Measurements from ENCODE around the gene CEMIP2.
A peak's percentile ranks its signal among the peaks of the same experiment; 100 is the strongest.

CEMIP2 gene

DNA sequence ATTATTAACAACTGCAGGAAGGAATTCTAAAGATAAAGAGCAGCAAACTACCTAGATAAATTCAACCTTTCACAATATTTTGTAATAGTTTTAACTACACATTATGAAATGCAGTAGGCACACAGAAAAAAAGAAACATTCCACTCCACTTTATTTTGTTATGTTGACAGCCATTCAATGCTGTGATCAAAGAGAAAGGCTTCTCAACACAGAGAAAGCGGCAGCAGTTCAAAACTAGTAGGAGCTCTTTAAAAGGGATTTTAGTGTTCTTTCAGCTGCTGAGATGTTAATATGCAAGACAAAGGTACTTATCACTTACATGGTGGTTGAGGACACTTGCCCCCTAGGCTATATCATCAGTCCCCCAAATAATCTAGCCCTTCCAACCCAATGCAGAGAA, 11.6 kb downstream of the CEMIP2 start:
- Histone ChIP-seq H3K27ac (ENCODE audit: low read depth, low read length) (no peak overlapping the region), H3K4me3 (ENCODE audit: low read depth, low read length) (no peak overlapping the region), H3K36me3 (ENCODE audit: control insufficient read depth in 1 of 2, insufficient read depth in 2 of 2, low read length in 2 of 2) (peaks cover 0 to 2% of the 10 kb centered on the region in 2 experiments), H2BK5ac (ENCODE audit: low read depth, low read length, poor library complexity) (no peak overlapping the region), H3K79me1 (ENCODE audit: low read length) (peaks cover 7% of the 10 kb centered on the region), H3K79me2 (ENCODE audit: control insufficient read depth, insufficient read depth, low read length, poor library complexity) (peaks cover 14% of the 10 kb centered on the region), H3K4ac (ENCODE audit: low read depth, low read length) (peak overlapping the region; percentile 91), H4K12ac (ENCODE audit: low read depth, low read length) (no peak overlapping the region), H3K23ac (ENCODE audit: low read length) (no peak overlapping the region), H4K8ac (ENCODE audit: low read depth, low read length) (peak overlapping the region; percentile 53), H3K9ac (ENCODE audit: low read length) (no peak overlapping the region), H2BK120ac (ENCODE audit: insufficient read depth, low read length, poor library complexity) (peak overlapping the region; percentile 31), H3K27me3 (ENCODE audit: insufficient read depth, low read length) (no peaks in the 10 kb centered on the region), H3K14ac (ENCODE audit: low read length) (no peak overlapping the region), H2AFZ (ENCODE audit: insufficient read depth, low read length, poor library complexity) (no peak overlapping the region), H3K18ac (ENCODE audit: low read length) (no peak overlapping the region), H4K91ac (ENCODE audit: low read depth, low read length) (no peak overlapping the region), H3K4me1 (ENCODE audit: control insufficient read depth in 1 of 2, insufficient read depth in 2 of 2, low read length in 2 of 2) (peaks cover 2 to 12% of the 10 kb centered on the region in 2 experiments), H3K4me2 (ENCODE audit: low read length) (no peak overlapping the region), H3K9me3 (ENCODE audit: insufficient read depth, low read depth, low read length) (no peaks in the 10 kb centered on the region), H2AK5ac (ENCODE audit: low read length) (no peak overlapping the region), H2BK12ac (ENCODE audit: low read length) (no peak overlapping the region)
- DNase-seq: peak in 1 of 2 donors; percentile 44
- no CpG with 5 or more reads among the region's 1 CpG for WGBS (ENCODE audit: extremely low coverage, insufficient coverage, insufficient read length)

DNA sequence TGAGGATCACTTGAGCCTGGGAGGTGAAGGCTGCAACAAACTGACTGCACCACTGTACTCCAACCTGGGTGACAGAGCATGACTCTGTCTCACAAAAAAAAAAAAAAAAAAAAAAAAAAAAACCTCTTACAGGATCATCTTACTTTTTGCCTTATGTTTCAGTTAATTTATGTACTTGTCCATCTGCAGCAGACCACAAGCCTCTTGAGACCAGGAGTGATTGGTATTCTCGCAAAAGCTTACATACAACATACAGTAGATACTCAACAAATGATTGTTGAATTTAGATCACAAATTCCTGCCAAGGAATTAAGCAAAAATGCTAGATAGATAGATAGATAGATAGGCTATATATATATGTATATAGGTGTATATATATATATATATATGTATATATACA, 12.4 kb downstream of the CEMIP2 start:
- Histone ChIP-seq H3K23ac (ENCODE audit: low read length) (no peak overlapping the region), H3K9ac (ENCODE audit: low read length) (no peak overlapping the region), H3K4me1 (ENCODE audit: control insufficient read depth in 1 of 2, insufficient read depth in 2 of 2, low read length in 2 of 2) (peaks cover 2 to 11% of the 10 kb centered on the region in 2 experiments), H3K9me3 (ENCODE audit: insufficient read depth, low read depth, low read length) (no peaks in the 10 kb centered on the region), H3K4ac (ENCODE audit: low read depth, low read length) (peak overlapping the region; percentile 86), H3K4me3 (ENCODE audit: low read depth, low read length) (no peak overlapping the region), H3K14ac (ENCODE audit: low read length) (no peak overlapping the region), H3K27ac (ENCODE audit: low read depth, low read length) (no peak overlapping the region), H2BK12ac (ENCODE audit: low read length) (no peak overlapping the region), H4K91ac (ENCODE audit: low read depth, low read length) (no peak overlapping the region), H3K18ac (ENCODE audit: low read length) (no peak overlapping the region), H3K4me2 (ENCODE audit: low read length) (no peak overlapping the region), H3K27me3 (ENCODE audit: insufficient read depth, low read length) (no peaks in the 10 kb centered on the region), H4K12ac (ENCODE audit: low read depth, low read length) (no peak overlapping the region), H2BK5ac (ENCODE audit: low read depth, low read length, poor library complexity) (no peak overlapping the region), H3K79me1 (ENCODE audit: low read length) (peaks cover 7% of the 10 kb centered on the region), H4K8ac (ENCODE audit: low read depth, low read length) (no peak overlapping the region), H3K36me3 (ENCODE audit: control insufficient read depth in 1 of 2, insufficient read depth in 2 of 2, low read length in 2 of 2) (peaks cover 0 to 2% of the 10 kb centered on the region in 2 experiments), H2BK120ac (ENCODE audit: insufficient read depth, low read length, poor library complexity) (no peak overlapping the region), H3K79me2 (ENCODE audit: control insufficient read depth, insufficient read depth, low read length, poor library complexity) (peaks cover 17% of the 10 kb centered on the region), H2AK5ac (ENCODE audit: low read length) (no peak overlapping the region), H2AFZ (ENCODE audit: insufficient read depth, low read length, poor library complexity) (no peak overlapping the region)
- WGBS (ENCODE audit: extremely low coverage, insufficient coverage, insufficient read length): no CpG with 5 or more reads among the region's 1 CpG
- DNase-seq: no peak

DNA sequence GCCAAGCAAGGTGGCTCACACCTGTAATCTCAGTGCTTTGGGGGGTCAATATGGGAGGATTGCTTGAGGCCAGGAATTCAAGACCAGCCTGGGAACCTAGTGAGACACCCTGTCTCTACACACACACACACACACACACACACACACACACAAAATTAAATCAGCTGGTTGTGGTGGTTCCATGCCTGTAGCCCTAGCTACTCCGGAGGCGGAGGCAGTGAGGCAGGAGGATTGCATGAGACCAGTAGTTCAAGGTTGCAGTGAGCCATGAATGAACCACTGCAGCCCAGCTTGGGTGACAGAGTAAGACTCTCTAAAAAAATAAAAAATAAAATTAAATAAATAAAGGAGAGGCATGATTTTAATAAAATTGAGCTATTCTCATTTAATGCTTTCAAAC, 13.1 kb downstream of the CEMIP2 start:
- WGBS (ENCODE audit: extremely low coverage, insufficient coverage, insufficient read length): no CpG with 5 or more reads among the region's 2 CpGs
- peaks cover 9% of the 10 kb centered on the region for H3K79me1 ChIP-seq (ENCODE audit: low read length)
- H3K23ac ChIP-seq (ENCODE audit: low read length): no peak overlapping the region
- H2BK12ac ChIP-seq (ENCODE audit: low read length): peak overlapping the region; percentile 89
- no peak overlapping the region for H3K18ac ChIP-seq (ENCODE audit: low read length)
- no peak overlapping the region for H3K4me2 ChIP-seq (ENCODE audit: low read length)
- no peak overlapping the region for H3K14ac ChIP-seq (ENCODE audit: low read length)
- DNase-seq: no peak
- peaks cover 2 to 5% of the 10 kb centered on the region in 2 experiments for H3K36me3 ChIP-seq (ENCODE audit: control insufficient read depth in 1 of 2, insufficient read depth in 2 of 2, low read length in 2 of 2)
- H3K27me3 ChIP-seq (ENCODE audit: insufficient read depth, low read length): no peaks in the 10 kb centered on the region
- H3K9ac ChIP-seq (ENCODE audit: low read length): no peak overlapping the region
- H4K91ac ChIP-seq (ENCODE audit: low read depth, low read length): no peak overlapping the region
- H3K4me3 ChIP-seq (ENCODE audit: low read depth, low read length): no peak overlapping the region
- no peak overlapping the region for H2BK5ac ChIP-seq (ENCODE audit: low read depth, low read length, poor library complexity)
- H2AFZ ChIP-seq (ENCODE audit: insufficient read depth, low read length, poor library complexity): no peak overlapping the region
- no peak overlapping the region for H4K12ac ChIP-seq (ENCODE audit: low read depth, low read length)
- H2BK120ac ChIP-seq (ENCODE audit: insufficient read depth, low read length, poor library complexity): no peak overlapping the region
- H3K9me3 ChIP-seq (ENCODE audit: insufficient read depth, low read depth, low read length): no peaks in the 10 kb centered on the region
- H3K4ac ChIP-seq (ENCODE audit: low read depth, low read length): peak overlapping the region; percentile 92
- no peak overlapping the region for H2AK5ac ChIP-seq (ENCODE audit: low read length)
- H4K8ac ChIP-seq (ENCODE audit: low read depth, low read length): no peak overlapping the region
- peaks cover 20% of the 10 kb centered on the region for H3K79me2 ChIP-seq (ENCODE audit: control insufficient read depth, insufficient read depth, low read length, poor library complexity)
- no peak overlapping the region for H3K27ac ChIP-seq (ENCODE audit: low read depth, low read length)
- peaks cover 2 to 10% of the 10 kb centered on the region in 2 experiments for H3K4me1 ChIP-seq (ENCODE audit: control insufficient read depth in 1 of 2, insufficient read depth in 2 of 2, low read length in 2 of 2)

DNA sequence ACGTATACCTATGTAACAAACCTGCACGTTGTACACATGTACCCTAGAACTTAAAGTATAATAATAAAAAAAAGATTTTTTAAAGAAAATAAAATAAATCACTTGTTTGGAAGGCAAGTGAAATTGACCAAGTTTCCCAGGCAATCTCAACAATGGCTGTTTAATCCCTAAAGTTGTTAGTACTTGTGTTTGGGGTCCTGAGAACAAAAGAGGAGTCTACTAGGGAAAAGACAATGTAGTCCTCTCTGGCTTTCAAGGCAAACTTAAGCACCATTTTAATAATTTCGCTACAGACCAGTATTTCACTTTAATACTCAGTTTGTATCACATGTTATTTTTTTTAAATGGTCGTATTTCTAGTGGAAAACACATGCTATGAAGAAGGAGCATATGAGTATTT, 14.2 kb downstream of the CEMIP2 start:
- no CpG with 5 or more reads among the region's 4 CpGs for WGBS (ENCODE audit: extremely low coverage, insufficient coverage, insufficient read length)

More for the DNA sequence above, 14.2 kb downstream of the CEMIP2 start:
- Histone ChIP-seq H3K79me1 (ENCODE audit: low read length) (peaks cover 9% of the 10 kb centered on the region), H3K4me1 (ENCODE audit: control insufficient read depth in 1 of 2, insufficient read depth in 2 of 2, low read length in 2 of 2) (peaks cover 2 to 8% of the 10 kb centered on the region in 2 experiments), H2AK5ac (ENCODE audit: low read length) (no peak overlapping the region), H3K27me3 (ENCODE audit: insufficient read depth, low read length) (no peaks in the 10 kb centered on the region), H2BK5ac (ENCODE audit: low read depth, low read length, poor library complexity) (no peak overlapping the region), H2BK12ac (ENCODE audit: low read length) (no peak overlapping the region), H3K9me3 (ENCODE audit: insufficient read depth, low read depth, low read length) (no peaks in the 10 kb centered on the region), H2AFZ (ENCODE audit: insufficient read depth, low read length, poor library complexity) (no peak overlapping the region), H3K18ac (ENCODE audit: low read length) (no peak overlapping the region), H4K8ac (ENCODE audit: low read depth, low read length) (no peak overlapping the region), H3K9ac (ENCODE audit: low read length) (no peak overlapping the region), H2BK120ac (ENCODE audit: insufficient read depth, low read length, poor library complexity) (no peak overlapping the region), H3K79me2 (ENCODE audit: control insufficient read depth, insufficient read depth, low read length, poor library complexity) (peaks cover 20% of the 10 kb centered on the region), H3K36me3 (ENCODE audit: control insufficient read depth in 1 of 2, insufficient read depth in 2 of 2, low read length in 2 of 2) (peaks cover 8 to 9% of the 10 kb centered on the region in 2 experiments), H4K12ac (ENCODE audit: low read depth, low read length) (no peak overlapping the region), H4K91ac (ENCODE audit: low read depth, low read length) (no peak overlapping the region), H3K23ac (ENCODE audit: low read length) (no peak overlapping the region), H3K4me3 (ENCODE audit: low read depth, low read length) (no peak overlapping the region), H3K27ac (ENCODE audit: low read depth, low read length) (no peak overlapping the region), H3K4ac (ENCODE audit: low read depth, low read length) (no peak overlapping the region), H3K14ac (ENCODE audit: low read length) (no peak overlapping the region), H3K4me2 (ENCODE audit: low read length) (no peak overlapping the region)
- no peak for DNase-seq

Measured in trophoblast cell (in vitro differentiated cells and primary cell).